Measurements from ENCODE around the gene GSTM4. TPM values are rescaled to one million over a fixed set of nuclear protein-coding genes. Genes with fewer than 3 reads are reported as not detected.
A peak's percentile ranks its signal among the peaks of the same experiment; 100 is the strongest.

Gene GSTM4
- total RNA-seq, 1 donor from 2014 or later: 25.4 TPM

DNA sequence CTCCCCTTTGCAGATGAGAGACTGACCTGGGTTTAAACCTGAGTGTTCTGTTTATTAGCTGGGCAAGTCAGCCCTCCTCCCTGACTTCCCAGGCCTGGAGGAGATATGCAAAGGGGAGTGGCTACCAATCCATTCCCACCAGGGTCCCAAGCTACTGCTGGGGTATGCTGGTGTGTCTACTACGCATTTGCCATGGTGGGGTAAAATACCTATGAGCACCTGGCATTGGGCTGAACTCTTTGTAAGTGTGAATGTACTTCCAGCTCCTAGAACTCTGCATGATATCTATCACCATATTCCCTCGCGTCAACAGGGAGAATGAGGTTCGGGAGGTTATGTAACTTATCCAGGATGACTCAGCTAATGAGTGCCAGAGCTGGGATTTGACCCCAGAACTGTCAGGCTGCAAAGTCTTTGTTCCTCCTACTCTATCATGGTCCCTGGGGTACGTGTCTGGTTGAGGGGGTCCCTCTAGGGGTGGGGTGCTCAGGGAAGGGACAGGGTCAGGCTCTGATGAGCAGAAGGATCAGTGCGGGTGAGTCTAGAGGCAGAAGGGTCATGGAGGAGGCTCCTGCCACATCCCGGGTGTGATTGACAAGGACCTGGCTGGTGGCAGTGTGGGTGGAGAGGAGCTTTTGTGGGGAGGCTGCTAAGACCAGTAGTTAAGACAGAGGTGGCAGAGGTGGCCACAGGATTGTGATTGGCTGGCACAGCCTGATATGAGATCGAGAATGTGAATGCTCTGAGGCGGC, 19.5 kb upstream of the GSTM4 start:
- DNase-seq (ENCODE audit: low spot score) (peak; percentile 42), ATAC-seq (peak; percentile 60)

DNA sequence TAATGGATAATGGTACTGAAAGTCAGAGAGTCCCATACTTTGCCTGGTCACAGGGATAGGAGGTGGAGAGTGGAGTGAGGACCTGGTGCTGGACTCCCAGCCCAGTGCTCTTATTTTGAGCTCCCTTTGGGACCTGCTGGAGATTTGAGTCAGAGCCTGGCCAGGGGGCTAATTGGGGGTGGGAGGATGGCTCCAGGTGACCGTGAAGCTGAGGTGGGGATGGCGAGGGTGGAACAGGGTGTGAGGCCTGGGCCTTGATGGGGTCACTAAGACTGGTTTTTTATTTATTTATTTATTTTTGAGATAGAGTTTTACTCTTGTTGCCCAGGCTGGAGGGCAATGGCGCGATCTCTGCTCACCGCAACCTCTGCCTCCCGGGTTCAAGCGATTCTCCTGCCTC, 18.5 kb upstream of the GSTM4 start:
- peak; percentile 22 for DNase-seq (ENCODE audit: low spot score)
- no peak for ATAC-seq

DNA sequence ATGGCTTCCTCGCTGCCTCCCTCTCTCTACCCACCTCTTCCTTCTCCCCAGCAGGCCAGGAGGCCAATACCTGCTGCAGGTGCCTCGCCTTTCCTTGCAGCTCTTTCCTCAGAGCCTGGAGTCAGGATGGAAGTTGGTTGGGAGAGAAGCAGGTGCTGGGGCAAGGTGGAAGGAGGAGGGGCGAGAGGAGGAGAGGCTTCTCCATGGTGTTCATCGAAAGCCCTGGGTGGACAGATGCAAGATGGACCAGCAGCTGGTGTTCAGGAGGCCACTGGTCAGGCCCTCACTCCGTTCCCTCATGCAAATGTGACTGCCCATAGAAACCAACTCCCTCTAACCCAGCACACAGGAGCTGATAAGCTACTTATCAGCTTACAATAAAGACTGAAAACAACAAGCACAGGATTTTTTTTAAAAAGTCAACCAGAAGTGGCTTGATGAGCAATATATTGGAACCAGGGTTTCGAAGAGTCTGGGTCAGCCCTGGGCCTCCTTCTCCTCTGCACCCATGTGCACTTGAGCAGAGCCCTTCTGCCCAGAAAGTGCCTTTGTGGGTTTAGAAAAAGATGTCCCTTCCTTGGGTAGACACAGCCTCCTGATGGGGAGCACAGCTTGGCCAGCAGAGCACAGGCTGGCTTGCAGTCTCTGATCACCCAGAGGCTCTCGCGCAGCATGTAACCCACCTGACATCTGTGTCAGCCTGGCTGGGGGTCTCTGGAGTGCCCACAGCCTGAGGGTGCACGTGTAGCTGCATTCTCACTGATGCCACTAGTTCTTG, 16.6 kb upstream of the GSTM4 start:
- peak; percentile 33 for DNase-seq (ENCODE audit: low spot score)
- ATAC-seq: no peak

- ATAC-seq (no peak), DNase-seq (ENCODE audit: low spot score) (peak; percentile 33)
Measured at GRCh38 chr1:109639841-109640184, 16.1 kb upstream of the GSTM4 start.

DNA sequence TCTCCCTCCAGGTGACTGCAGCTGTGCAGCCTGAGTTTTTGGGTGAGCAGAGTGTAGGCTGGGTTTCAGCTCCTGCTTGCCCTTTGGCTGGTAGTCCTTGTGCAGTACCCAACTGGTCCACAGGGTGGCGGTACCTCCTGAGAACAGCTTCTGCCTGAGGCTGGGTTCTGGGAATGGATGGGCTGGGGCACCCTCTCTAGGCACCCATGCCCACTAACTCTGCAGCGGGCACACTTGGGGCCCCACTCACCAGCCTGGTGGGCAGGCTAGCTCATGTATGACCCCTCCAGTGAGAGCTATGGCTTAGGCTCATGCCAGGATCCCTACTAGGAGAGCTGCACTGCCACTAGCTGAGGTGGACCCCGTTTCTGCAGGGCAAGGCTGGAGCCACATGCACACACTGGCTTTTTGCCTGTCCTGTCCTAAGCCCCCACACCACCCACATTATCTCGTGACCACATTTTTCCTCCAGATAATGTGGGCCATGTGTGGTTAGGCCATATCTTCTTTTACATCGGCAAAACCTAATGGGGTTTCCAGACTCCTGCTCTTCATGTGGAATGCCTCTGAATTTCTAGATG, 15.5 kb upstream of the GSTM4 start:
- DNase-seq (ENCODE audit: low spot score) (peak; percentile 86), ATAC-seq (peak; percentile 85)

- no peak for ATAC-seq
- DNase-seq (ENCODE audit: low spot score): no peak
Measured at GRCh38 chr1:109641078-109641740, 14.7 kb upstream of the GSTM4 start.

GRCh38 chr1:109641861-109642260, 14.0 kb upstream of the GSTM4 start:
- ATAC-seq (no peak), DNase-seq (ENCODE audit: low spot score) (no peak)

GRCh38 chr1:109642626-109643025, 13.3 kb upstream of the GSTM4 start:
- no peak for ATAC-seq
- no peak for DNase-seq (ENCODE audit: low spot score)

DNA sequence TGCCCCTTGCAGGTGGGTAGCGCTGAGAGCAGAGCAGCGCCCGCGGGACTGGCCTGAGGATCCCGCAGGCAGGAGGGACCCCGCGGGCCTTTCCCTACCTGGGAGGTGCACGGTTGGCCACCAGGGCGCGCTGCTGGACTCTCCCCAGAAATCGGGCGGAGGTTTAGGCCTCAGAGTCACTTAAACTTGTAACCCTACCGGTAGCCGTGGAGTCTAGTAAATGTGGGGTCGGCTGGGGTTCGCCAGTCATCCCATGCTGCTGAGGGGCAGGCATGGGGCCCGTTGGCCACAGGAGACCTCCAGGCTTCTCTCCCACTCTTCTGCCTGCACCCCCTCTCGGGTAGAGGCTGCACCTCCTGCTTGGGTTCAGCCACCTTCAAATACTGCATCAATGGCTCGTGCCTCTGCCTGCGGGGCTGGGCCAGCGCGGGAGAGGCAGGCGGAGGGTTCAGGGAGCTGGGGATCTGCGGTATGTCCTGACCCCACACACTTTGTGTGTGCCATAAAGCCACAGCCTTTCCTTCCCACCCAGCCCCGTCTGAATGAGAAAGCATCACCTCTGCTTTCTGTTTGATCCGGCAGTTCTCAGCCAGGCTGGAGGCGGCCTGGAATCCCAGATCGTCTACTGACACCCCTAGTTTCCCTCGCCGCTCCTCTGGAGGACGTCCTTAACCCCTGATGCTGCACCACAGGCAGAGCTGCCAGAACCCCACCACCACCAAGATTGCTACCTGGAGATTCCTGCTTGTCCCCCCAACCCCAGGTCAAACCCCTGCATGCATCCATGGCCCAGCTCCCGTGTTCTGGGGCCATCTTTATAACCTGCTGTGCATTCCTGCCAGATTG, 12.3 kb upstream of the GSTM4 start:
- DNase-seq (ENCODE audit: low spot score) (peak; percentile 81), ATAC-seq (peak; percentile 93)

DNA sequence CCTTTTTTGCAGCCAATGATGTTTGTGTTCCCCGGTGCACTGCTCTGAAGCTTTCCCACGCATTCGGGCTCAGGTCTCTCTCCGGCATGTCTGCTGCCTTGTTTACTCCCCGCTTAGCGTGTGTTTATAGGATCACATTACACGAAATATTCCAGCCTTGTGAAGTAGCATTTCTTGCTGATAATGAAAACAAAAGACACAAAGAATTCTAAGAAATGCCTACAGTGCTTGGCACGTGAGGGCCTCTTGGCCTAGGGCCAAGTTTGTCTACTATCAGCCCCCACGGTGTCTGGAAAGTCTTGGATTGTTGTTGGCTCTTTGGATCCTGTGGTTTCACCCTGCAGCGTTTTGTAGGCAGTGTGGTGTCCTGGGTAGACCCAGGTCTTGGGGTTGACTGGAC, 11.2 kb upstream of the GSTM4 start:
- ATAC-seq: no peak
- peak; percentile 41 for DNase-seq (ENCODE audit: low spot score)

DNA sequence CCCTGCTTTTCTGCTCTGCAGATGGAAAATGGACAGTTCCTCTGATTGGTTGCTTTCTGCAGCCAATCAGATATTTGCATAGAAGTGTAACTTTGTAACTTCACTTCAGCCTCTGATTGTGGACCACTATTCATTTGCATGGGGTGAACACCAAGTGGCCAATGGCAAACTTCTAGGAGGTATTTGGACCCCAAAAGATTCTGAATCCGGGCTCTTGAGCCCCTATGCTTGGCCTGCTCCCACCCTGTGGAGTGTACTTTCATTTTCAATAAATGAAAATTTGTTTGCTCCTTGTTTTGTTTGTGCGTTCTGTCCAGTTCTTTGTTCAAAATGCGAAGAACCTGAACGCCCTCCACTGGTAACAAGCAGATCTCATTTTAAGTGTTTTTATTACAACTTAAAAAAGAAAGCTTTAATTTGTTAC, 6.4 kb upstream of the GSTM4 start:
- ATAC-seq (peak; percentile 79), DNase-seq (ENCODE audit: low spot score) (no peak)

GRCh38 chr1:109650609-109651008, 5.3 kb upstream of the GSTM4 start:
- no peak for DNase-seq (ENCODE audit: low spot score)
- no peak for ATAC-seq

DNA sequence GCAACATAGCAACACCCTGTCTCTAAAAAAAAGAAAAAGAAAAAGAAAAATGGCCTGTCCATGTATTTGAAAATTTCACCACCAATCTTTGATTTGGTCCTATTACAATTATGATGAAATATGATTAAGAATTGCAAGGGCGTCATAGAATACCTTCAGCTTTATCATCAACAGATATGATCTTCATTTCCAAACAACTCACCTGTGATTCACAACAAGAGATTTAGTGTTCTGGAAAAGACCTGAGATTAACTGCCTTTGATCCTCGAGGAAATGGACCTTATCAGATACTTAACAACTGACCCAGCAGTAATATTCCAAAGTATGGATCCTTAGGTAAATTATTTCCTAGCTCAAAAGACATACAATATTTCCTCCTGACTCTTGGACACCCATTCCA, 3.5 kb upstream of the GSTM4 start:
- DNase-seq (ENCODE audit: low spot score): no peak
- no peak for ATAC-seq

DNA sequence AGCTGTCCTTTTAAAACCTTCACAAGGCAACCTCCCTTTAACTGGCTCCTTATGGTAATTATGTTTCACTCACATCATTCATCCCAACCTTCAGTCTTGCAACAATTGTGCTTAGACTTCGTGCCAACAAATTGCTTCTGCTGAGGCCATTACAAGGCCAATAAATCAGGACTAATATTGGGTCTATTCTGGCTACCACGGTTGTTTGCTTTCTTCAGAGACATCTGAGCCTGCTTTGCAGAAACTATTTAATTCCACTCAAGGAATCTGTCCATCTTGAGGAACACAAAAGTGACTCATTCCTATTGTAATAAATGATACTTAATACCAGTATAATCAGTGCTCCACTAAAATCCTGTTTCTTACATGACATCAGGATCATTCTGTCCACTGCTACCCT, 2.6 kb upstream of the GSTM4 start:
- no peak for DNase-seq (ENCODE audit: low spot score)
- no peak for ATAC-seq

- no peak for DNase-seq (ENCODE audit: low spot score)
- no peak for ATAC-seq
Measured at GRCh38 chr1:109654519-109654918, 1.4 kb upstream of the GSTM4 start.

- ATAC-seq: no peak
- no peak for DNase-seq (ENCODE audit: low spot score)
Measured at GRCh38 chr1:109657395-109657794, 1.5 kb downstream of the GSTM4 start.

- DNase-seq (ENCODE audit: low spot score): no peak
- no peak for ATAC-seq
Measured at GRCh38 chr1:109657970-109658369, 2.1 kb downstream of the GSTM4 start.

DNA sequence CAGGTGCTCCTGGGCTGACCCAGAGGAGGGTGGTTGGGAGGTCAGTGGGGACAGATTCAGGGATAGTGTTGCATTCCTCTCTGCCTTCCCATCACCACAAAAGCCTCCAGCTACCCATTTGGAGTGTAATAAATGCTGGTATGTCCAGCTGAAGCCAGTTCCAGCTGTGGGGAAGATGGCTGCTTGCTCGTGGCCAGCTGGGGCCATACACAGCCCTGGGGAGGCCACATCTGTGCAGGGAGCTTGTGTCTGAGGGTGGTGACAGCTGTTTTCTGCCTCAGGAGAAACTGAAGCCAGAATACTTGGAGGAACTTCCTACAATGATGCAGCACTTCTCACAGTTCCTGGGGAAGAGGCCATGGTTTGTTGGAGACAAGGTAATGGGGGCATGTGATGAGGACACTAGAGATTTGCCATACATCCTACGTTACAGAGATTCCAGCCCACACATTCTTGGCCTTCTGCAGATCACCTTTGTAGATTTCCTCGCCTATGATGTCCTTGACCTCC, 2.7 kb downstream of the GSTM4 start:
- no peak for ATAC-seq
- DNase-seq (ENCODE audit: low spot score): no peak

GRCh38 chr1:109659145-109659544, 3.2 kb downstream of the GSTM4 start:
- DNase-seq (ENCODE audit: low spot score): no peak
- ATAC-seq: no peak

DNA sequence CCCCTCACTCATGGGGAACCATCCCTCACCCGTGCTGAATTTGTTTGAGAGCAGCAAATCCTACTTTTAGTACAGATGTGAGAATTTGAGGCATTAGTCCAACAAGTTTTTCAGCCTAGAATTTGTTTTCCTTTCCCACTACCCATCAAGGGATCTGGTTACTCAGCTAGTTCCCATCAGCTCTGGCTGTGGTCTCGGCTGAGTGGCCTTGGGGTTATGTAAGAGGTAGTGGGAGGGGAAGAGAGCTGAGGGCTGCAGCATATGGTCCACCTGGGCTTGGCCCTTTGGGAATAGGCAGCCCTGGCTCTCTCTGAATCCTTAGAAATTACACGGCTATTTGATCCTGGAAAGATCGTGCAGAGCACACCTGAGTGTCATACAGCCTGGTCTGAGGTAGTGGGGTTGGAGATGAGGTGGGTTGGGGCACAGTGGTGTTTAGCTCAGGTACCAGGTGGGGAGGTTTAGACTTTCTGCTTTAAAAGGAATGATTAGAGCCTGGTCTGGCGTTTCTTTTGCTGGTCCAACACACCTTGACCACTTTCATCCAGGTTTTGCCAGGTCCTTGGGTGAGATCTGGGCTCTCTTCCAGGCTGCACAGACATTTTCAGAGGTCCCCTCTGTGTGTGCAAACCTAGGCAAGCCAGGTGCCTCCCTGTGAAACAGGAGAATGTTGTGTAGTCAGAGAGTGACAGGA, 4.2 kb downstream of the GSTM4 start:
- DNase-seq (ENCODE audit: low spot score) (no peak), ATAC-seq (no peak)
